OCI-LY7 (cell line): ENCODE measurements around the gene ALPL. TPM values are rescaled to one million over a fixed set of nuclear protein-coding genes. Genes with fewer than 3 reads are reported as not detected.

ENCODE experiments used
- BruUV-seq: library from RNA; stranded (reverse); fragments of 400-500 nt; replicated peaks from 2 replicates; lab custom pipeline; 2021; lab: Mats Ljungman, UMichigan
- CTCF ChIA-PET: fragments of 300-600 bp; sonication (Branson Sonifier 250); formaldehyde crosslinking; loops from one replicate; lab custom pipeline; 2022; ENCODE audit warnings: antibody characterized with exemption; ENCODE audit not compliant: unreplicated experiment; lab: Charles Lee
- POLR2A ChIA-PET: fragments of 300-600 bp; sonication (Branson Sonifier 250); formaldehyde crosslinking; loops from one replicate; lab custom pipeline; 2022; ENCODE audit warnings: antibody characterized with exemption; lab: Charles Lee
- DNase-seq: peaks from one replicate; pipeline ENCODE4 v3.0.0-alpha.2; 2015; ENCODE audit warnings: low spot score
- H2AFZ ChIP-seq: fragments of 200-600 bp; sonication (generic), shearing (Covaris generic); 2 replicates; pipeline ENCODE4 v1.6.1; 2014; ENCODE audit warnings: mild to moderate bottlenecking, antibody characterized with exemption, low read length, moderate library complexity
- H3K27ac ChIP-seq: fragments of 200-600 bp; sonication (generic); 2 replicates; pipeline ENCODE4 v1.5.1; 2014; ENCODE audit warnings: mixed run types, low read depth, mild to moderate bottlenecking, moderate library complexity, low read length, inconsistent platforms; ENCODE audit not compliant: poor library complexity, severe bottlenecking
- H3K36me3 ChIP-seq: fragments of 200-600 bp; sonication (generic); 2 replicates; pipeline ENCODE4 v1.6.1; 2014; ENCODE audit warnings: mild to moderate bottlenecking, antibody characterized with exemption, low read length, moderate library complexity, mixed read lengths; ENCODE audit not compliant: insufficient read depth
- H3K4me1 ChIP-seq: fragments of 200-600 bp; sonication (generic); 2 replicates; pipeline ENCODE4 v1.5.1; 2014; ENCODE audit warnings: mild to moderate bottlenecking, low read length; ENCODE audit not compliant: insufficient read depth, poor library complexity, severe bottlenecking
- H3K4me2 ChIP-seq: fragments of 200-600 bp; sonication (generic); 2 replicates; pipeline ENCODE4 v1.6.1; 2014; ENCODE audit warnings: mild to moderate bottlenecking, low read length
- H3K4me3 ChIP-seq: fragments of 200-600 bp; sonication (generic); 2 replicates; pipeline ENCODE4 v1.5.1; 2014; ENCODE audit warnings: mild to moderate bottlenecking, low read depth, low read length; ENCODE audit not compliant: poor library complexity, severe bottlenecking
- H3K79me2 ChIP-seq: fragments of 200-600 bp; sonication (generic); 2 replicates; pipeline ENCODE4 v1.6.1; 2016; ENCODE audit warnings: low read depth, mild to moderate bottlenecking, low read length, moderate library complexity, mixed read lengths; ENCODE audit not compliant: insufficient read depth
- H3K9me2 ChIP-seq: fragments of 200-600 bp; sonication (generic); 2 replicates; pipeline ENCODE4 v1.6.1; 2016; ENCODE audit warnings: mild to moderate bottlenecking, low read length, mixed read lengths; ENCODE audit not compliant: insufficient read depth
- H3K9me3 ChIP-seq: fragments of 200-600 bp; sonication (generic); 2 replicates; pipeline ENCODE4 v1.6.1; 2014; ENCODE audit warnings: mild to moderate bottlenecking, mixed run types, low read length, mixed read lengths
- H4K20me1 ChIP-seq: fragments of 200-600 bp; sonication (generic); 2 replicates; pipeline ENCODE4 v1.6.1; 2014; ENCODE audit warnings: mild to moderate bottlenecking, antibody characterized with exemption, low read length, moderate library complexity, mixed read lengths; ENCODE audit not compliant: insufficient read depth
- EZH2phosphoT487 ChIP-seq: fragments of 200-600 bp; sonication (generic); IDR thresholded peaks from 2 replicates; pipeline ENCODE4 v1.6.1; 2018; ENCODE audit warnings: low read depth, borderline replicate concordance, mild to moderate bottlenecking, mixed run types, antibody characterized with exemption, low read length, moderate library complexity, mixed read lengths
- intact Hi-C: fragments of 100-400 bp; cut with micrococcal nuclease; formaldehyde crosslinking; loops from one replicate; pipeline ENCODE4 v1.10.0; 2022; ENCODE audit not compliant: unreplicated experiment
- total RNA-seq, 2 experiments: library from RNA; depleted of rRNA in 1 of 2; stranded (reverse); fragments of >200 nt in 1 of 2; shearing (Covaris generic) in 1 of 2; gene quantifications; 2 replicates each; pipeline ENCODE4 v1.2.3, GENCODE V29; 2014 to 2022
- TF ChIP-seq, protein P1 (sequence below): fragments of 200-600 bp; sonication (generic); conservative IDR thresholded peaks from 2 replicates; pipeline ENCODE4 v1.5.1; 2014; ENCODE audit warnings: mild to moderate bottlenecking, antibody characterized with exemption, low read length, moderate library complexity, mixed read lengths

ALPL gene
- total RNA-seq, 2 experiments from 2014 or later: not detected

DNA sequence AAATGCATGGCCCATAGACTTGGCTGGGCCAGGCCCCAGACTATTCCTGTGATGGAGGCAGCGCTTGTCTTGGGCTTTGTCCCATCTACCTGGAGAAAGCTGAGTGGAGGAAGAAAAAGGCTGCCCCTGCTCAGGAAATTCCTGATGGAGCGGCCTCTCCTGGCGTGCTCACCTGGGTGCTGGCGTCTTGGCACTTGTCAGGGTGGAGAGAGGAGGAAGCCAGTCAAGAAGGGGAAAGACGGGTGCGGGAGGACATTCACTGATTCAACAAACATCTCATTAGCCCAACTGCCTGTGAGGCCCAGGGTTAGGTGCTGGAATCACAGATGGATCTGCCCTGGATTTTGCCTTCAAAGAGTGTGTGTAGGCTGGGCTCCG lies 16.1 kb downstream of the ALPL start:
- H4K20me1 ChIP-seq: no peaks in the 10 kb centered on the region
- H3K4me2 ChIP-seq: peak overlapping the region; percentile 47
- H3K27ac ChIP-seq: no peak overlapping the region
- ChIA-PET CTCF (no interaction called here), POLR2A (no interaction called here)
- H3K4me1 ChIP-seq: peaks cover 31% of the 10 kb centered on the region
- H3K36me3 ChIP-seq: no peaks in the 10 kb centered on the region
- intact Hi-C loops: no loop called here
- H3K4me3 ChIP-seq: no peak overlapping the region
- BruUV-seq: no TSS peak
- H3K9me3 ChIP-seq: no peaks in the 10 kb centered on the region
- TF ChIP-seq EZH2phosphoT487: no peak
- TF ChIP-seq, protein P1, sequence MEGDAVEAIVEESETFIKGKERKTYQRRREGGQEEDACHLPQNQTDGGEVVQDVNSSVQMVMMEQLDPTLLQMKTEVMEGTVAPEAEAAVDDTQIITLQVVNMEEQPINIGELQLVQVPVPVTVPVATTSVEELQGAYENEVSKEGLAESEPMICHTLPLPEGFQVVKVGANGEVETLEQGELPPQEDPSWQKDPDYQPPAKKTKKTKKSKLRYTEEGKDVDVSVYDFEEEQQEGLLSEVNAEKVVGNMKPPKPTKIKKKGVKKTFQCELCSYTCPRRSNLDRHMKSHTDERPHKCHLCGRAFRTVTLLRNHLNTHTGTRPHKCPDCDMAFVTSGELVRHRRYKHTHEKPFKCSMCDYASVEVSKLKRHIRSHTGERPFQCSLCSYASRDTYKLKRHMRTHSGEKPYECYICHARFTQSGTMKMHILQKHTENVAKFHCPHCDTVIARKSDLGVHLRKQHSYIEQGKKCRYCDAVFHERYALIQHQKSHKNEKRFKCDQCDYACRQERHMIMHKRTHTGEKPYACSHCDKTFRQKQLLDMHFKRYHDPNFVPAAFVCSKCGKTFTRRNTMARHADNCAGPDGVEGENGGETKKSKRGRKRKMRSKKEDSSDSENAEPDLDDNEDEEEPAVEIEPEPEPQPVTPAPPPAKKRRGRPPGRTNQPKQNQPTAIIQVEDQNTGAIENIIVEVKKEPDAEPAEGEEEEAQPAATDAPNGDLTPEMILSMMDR: no peak
- no peaks in the 10 kb centered on the region for H3K79me2 ChIP-seq
- H2AFZ ChIP-seq: no peak overlapping the region
- H3K9me2 ChIP-seq: no peaks in the 10 kb centered on the region
- no peak for DNase-seq

DNA sequence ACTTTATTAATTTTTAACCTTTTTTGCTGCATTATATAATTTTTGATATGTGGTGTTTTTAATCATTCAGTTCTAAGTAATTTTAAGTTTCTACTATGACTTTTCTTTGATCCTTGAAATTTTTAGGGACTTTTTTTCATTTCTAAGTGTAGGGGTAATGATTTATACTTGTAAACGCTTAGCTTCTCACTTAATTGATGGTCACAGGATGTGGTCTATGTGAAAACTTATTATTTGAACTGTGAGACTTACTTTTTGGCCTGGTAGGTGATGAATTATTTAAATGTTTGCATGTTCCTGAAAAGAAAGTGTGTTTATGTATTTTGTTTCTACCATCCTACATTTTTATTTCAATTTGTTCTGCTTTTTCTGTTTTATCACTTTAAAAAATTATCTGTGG lies 17.2 kb downstream of the ALPL start:
- H3K4me2 ChIP-seq: no peak overlapping the region
- no peak overlapping the region for H3K4me3 ChIP-seq
- ChIA-PET CTCF (interaction anchor here (0.5 kb wide), 1 partner anchor 466 kb away, joined by 7 read pairs; no protein-coding TSS in a partner anchor), POLR2A (no interaction called here)
- H3K4me1 ChIP-seq: peaks cover 20% of the 10 kb centered on the region
- no peaks in the 10 kb centered on the region for H4K20me1 ChIP-seq
- BruUV-seq: no TSS peak
- DNase-seq: no peak
- no peak overlapping the region for H2AFZ ChIP-seq
- intact Hi-C loops: no loop called here
- no peaks in the 10 kb centered on the region for H3K9me2 ChIP-seq
- H3K36me3 ChIP-seq: no peaks in the 10 kb centered on the region
- no peak for TF ChIP-seq EZH2phosphoT487
- TF ChIP-seq, protein P1: no peak
- H3K9me3 ChIP-seq: no peaks in the 10 kb centered on the region
- no peaks in the 10 kb centered on the region for H3K79me2 ChIP-seq
- H3K27ac ChIP-seq: no peak overlapping the region

DNA sequence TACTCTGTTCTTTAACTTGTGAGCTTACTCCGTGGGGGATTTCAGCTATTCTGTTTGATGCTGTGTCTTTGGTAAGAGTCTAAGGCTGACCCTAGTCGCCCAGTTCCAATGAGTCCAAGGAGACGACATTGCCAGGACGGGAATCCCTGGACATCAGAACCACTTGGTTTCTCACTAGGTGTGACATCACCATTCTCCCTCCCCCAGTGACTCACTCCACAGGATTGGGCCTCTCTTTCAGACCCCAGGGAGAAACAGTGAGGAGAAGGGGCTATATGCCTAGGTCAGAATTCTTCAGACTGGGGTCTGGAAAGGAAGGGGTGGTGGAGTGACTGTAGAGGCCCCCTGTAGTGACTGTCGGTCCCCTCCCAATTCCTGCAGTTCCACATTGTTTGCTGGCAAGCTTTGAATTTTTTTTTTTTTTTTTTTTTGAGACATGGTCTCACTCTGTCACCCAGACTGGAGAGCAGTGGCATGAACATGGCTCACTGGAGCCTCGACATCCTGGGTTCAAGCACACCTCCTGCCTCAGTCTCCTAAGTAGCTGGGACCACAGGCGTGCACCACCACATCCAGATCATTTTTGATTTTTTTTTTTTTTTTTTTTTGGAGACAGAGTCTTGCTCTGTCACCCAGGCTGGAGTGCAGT lies 21.3 kb downstream of the ALPL start:
- no peak overlapping the region for H3K27ac ChIP-seq
- no TSS peak for BruUV-seq
- H3K9me2 ChIP-seq: no peaks in the 10 kb centered on the region
- H3K4me1 ChIP-seq: peaks cover under 1% of the 10 kb centered on the region
- no peak for DNase-seq
- intact Hi-C loops: no loop called here
- ChIA-PET CTCF (no interaction called here), POLR2A (interaction anchor here (0.6 kb wide), 1 partner anchor 159 kb away, joined by 3 read pairs; no protein-coding TSS in a partner anchor)
- no peaks in the 10 kb centered on the region for H3K36me3 ChIP-seq
- no peaks in the 10 kb centered on the region for H3K79me2 ChIP-seq
- no peaks in the 10 kb centered on the region for H4K20me1 ChIP-seq
- no peak overlapping the region for H3K4me3 ChIP-seq
- H3K4me2 ChIP-seq: no peak overlapping the region
- no peaks in the 10 kb centered on the region for H3K9me3 ChIP-seq
- TF ChIP-seq EZH2phosphoT487: no peak
- TF ChIP-seq, protein P1: no peak
- no peak overlapping the region for H2AFZ ChIP-seq
